GM18526 (cell line): ENCODE results near the gene P4HA1.

ENCODE experiments used
- POLR2A ChIP-seq: IDR thresholded peaks from 3 replicates; pipeline ENCODE4 v1.6.1; 2011; ENCODE audit not compliant: insufficient read length; ENCODE audit errors: extremely low read depth

P4HA1 gene

DNA sequence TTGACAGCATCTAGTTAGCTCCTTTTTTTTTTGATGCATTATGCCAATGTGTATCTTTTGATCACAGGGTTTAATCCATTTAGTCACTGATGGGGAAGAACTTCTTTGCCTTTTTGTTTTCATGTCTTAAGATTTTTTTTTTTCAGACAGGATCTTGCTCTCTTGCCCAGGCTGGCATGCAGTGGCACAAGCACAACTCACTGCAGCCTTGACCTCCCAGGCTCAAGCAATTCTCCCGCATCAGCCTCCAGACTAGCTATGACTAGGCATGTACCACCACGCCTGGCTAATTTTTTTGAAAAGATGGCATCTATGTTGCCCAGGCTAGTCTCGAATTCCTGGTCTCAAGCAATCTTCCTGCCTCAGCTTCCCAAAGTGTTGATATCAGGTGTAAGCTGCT, 95.7 kb downstream of the P4HA1 start:
- no peak for TF ChIP-seq POLR2A

DNA sequence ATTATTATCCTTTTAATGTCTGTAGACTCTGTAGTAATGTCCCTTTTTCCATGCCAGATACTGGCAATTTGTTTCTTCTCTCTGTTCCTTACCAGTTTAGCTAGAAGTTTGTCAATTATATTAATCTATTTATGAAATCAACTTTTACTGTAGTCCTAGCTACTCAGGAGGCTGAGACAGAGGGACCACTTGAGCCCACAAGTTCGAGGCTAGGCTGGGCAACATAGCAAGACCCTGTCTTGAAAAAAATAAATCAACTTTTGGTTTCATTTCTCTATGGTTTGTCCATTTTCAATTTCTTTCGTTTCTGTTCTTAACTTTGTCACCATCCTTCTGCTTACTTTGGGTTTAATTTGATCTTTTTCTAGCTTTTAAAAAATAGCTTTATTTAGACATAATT, 99.6 kb downstream of the P4HA1 start:
- TF ChIP-seq POLR2A = no peak

DNA sequence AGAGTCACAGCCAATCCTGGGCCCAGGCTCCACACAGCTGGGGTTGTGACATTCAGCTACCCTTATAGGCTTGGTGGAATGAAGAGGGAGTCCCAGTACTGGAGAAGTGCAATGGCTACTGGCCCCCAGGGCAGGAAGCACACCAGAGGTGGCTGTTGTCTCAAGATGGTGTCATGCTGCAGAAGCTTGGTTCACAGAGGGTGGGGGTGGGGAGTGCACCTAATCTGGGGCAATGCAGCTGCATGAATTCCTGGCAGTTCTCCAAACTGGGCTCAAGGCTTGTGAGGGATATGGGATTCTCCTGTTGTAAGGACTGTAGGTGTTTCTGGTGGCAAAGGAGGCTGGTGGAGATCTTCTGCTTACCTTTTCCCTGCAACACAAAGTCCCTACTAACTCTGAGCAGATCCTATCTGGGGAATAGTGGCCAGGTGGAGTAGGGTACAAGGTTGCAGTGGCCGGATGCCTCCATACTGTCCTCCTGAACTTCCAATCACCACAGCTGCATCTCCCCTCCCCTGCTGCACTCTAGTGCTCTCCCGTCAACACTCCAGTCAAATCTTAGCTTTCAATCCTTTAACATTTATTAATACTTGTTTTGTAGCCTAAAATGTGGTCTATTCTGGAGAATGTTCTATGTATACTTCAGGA, 114.7 kb downstream of the P4HA1 start:
- TF ChIP-seq POLR2A = no peak

DNA sequence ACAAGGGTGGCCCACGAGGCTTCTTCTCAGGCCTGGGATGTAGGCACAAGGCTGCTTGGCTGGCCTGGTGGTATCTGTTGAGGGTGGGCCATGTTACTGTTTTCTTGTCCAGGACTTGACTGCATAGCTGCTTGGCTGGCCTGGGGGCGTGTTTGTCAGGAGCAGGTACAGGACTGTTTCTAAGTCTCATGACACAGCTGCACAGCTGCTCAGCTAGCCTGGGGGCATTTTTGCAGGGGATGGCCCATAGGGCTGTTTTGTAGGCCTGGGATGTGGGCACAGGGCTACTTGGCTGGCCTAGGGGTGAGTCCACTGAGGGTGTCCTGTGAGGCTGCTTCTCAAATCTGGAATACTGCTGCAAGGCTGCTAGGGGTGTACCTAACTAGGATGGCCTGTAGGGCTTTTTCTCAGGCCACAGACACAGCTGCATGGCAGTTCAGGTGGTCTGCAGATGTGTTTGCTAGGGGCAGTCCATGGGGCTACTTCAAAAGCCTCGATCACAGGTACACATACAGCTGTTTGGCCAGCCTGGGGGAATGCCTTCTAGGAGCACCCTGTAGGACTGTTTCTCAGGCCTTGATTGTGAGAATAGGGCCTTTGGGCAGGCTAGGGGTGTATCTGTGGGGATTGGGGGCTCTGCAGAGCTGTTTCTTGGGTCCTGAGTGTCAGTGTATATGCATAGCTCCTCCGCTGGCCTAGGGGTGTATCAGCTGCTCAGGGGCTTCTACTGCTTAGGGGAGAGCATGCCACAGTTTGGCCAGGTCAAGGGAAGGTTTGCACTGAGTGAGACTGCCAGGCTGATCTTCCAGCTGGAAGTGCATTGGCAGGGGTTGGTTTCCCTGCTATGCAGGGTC, 115.4 kb downstream of the P4HA1 start:
- TF ChIP-seq POLR2A = no peak

DNA sequence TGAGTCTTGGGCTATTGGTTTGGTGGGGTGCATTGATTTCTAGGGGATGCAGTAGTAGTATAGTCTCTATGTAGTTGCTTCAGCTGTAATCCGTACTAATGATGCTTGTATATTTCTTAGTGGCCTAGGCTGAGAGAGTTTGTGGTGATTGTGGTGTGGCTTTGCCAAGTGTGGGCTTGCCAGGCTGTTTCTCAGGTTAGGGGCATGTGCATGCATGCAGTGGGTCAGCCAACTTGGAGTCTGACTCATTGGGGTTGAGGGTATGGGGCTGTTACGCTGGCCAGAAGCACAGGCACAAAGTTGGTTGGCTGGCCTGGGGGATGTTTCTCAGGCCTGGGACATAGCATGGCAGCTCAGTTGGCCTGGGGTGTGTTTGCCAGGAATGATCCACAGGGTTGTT, 116.3 kb downstream of the P4HA1 start:
- TF ChIP-seq POLR2A = no peak

DNA sequence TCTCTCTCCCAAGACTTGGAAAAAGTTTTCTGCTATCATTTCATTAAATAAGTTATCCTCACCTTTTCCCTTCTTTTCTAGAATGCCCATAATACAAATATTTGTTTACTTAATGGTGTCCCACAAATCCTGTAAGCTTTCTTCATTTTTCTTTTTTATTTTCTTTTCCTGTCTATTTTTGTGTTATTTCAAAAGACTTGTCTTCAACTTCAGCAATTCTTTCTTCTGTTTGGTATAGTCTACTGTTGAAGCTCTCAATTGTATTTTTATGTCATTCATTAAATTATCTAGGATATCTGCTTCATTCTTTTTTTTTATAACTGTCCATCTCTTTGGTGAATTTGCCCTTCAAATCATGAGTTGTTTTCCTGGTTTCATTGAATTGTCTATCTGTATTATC, 117.0 kb downstream of the P4HA1 start:
- TF ChIP-seq POLR2A = no peak

DNA sequence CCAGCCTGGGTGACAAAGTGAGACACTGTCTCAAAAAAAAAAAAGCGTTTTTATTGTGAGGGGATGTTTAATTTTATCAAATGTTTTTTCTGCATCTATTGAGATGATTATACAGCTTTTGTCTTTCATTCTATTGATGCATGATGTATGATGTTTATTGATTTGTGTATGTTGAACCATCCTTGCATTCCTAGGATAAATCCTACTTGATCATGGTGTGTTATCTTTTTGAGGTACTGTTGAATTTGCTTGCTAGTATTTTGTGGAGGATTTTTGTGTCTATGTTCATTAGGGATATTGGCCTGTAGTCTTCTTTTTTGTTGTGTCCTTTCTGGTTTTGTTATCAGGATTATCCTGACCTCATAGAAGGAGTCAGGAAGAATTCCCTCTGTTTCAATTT, 119.8 kb downstream of the P4HA1 start:
- no peak for TF ChIP-seq POLR2A
